Measurements from ENCODE around the gene FAM168A.

- TF ChIP-seq NR3C1 (CRISPR knock-in tag; conservative IDR thresholded peaks at IDR 0.05; ENCODE audit: low read depth) (no peak), USF2 (CRISPR knock-in tag; IDR thresholded peaks at IDR 0.05) (no peak), ATF3 (CRISPR knock-in tag; conservative IDR thresholded peaks at IDR 0.05) (no peak), NR2C2 (CRISPR knock-in tag; IDR thresholded peaks at IDR 0.05) (no peak), OVOL2 (CRISPR knock-in tag; IDR thresholded peaks at IDR 0.05; ENCODE audit: borderline replicate concordance) (no peak), TEAD4 (CRISPR knock-in tag; IDR thresholded peaks at IDR 0.05) (no peak), CREB1 (CRISPR knock-in tag; IDR thresholded peaks at IDR 0.05) (no peak), SMAD4 (CRISPR knock-in tag; IDR thresholded peaks at IDR 0.05) (no peak)
- TF ChIP-seq, protein P1, sequence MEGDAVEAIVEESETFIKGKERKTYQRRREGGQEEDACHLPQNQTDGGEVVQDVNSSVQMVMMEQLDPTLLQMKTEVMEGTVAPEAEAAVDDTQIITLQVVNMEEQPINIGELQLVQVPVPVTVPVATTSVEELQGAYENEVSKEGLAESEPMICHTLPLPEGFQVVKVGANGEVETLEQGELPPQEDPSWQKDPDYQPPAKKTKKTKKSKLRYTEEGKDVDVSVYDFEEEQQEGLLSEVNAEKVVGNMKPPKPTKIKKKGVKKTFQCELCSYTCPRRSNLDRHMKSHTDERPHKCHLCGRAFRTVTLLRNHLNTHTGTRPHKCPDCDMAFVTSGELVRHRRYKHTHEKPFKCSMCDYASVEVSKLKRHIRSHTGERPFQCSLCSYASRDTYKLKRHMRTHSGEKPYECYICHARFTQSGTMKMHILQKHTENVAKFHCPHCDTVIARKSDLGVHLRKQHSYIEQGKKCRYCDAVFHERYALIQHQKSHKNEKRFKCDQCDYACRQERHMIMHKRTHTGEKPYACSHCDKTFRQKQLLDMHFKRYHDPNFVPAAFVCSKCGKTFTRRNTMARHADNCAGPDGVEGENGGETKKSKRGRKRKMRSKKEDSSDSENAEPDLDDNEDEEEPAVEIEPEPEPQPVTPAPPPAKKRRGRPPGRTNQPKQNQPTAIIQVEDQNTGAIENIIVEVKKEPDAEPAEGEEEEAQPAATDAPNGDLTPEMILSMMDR (IDR thresholded peaks at IDR 0.05), result no peak
- TF ChIP-seq, protein P2, sequence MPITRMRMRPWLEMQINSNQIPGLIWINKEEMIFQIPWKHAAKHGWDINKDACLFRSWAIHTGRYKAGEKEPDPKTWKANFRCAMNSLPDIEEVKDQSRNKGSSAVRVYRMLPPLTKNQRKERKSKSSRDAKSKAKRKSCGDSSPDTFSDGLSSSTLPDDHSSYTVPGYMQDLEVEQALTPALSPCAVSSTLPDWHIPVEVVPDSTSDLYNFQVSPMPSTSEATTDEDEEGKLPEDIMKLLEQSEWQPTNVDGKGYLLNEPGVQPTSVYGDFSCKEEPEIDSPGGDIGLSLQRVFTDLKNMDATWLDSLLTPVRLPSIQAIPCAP (CRISPR knock-in tag; IDR thresholded peaks at IDR 0.05), result no peak
- TF ChIP-seq, protein P3, sequence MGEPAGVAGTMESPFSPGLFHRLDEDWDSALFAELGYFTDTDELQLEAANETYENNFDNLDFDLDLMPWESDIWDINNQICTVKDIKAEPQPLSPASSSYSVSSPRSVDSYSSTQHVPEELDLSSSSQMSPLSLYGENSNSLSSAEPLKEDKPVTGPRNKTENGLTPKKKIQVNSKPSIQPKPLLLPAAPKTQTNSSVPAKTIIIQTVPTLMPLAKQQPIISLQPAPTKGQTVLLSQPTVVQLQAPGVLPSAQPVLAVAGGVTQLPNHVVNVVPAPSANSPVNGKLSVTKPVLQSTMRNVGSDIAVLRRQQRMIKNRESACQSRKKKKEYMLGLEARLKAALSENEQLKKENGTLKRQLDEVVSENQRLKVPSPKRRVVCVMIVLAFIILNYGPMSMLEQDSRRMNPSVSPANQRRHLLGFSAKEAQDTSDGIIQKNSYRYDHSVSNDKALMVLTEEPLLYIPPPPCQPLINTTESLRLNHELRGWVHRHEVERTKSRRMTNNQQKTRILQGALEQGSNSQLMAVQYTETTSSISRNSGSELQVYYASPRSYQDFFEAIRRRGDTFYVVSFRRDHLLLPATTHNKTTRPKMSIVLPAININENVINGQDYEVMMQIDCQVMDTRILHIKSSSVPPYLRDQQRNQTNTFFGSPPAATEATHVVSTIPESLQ (CRISPR knock-in tag; IDR thresholded peaks at IDR 0.05), result no peak
- TF ChIP-seq, protein P4, sequence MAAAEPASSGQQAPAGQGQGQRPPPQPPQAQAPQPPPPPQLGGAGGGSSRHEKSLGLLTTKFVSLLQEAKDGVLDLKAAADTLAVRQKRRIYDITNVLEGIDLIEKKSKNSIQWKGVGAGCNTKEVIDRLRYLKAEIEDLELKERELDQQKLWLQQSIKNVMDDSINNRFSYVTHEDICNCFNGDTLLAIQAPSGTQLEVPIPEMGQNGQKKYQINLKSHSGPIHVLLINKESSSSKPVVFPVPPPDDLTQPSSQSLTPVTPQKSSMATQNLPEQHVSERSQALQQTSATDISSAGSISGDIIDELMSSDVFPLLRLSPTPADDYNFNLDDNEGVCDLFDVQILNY (CRISPR knock-in tag; IDR thresholded peaks at IDR 0.05), result no peak
- TF ChIP-seq, protein P5, sequence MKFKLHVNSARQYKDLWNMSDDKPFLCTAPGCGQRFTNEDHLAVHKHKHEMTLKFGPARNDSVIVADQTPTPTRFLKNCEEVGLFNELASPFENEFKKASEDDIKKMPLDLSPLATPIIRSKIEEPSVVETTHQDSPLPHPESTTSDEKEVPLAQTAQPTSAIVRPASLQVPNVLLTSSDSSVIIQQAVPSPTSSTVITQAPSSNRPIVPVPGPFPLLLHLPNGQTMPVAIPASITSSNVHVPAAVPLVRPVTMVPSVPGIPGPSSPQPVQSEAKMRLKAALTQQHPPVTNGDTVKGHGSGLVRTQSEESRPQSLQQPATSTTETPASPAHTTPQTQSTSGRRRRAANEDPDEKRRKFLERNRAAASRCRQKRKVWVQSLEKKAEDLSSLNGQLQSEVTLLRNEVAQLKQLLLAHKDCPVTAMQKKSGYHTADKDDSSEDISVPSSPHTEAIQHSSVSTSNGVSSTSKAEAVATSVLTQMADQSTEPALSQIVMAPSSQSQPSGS (CRISPR knock-in tag; IDR thresholded peaks at IDR 0.05; ENCODE audit: borderline replicate concordance, low read depth), result no peak
- TF ChIP-seq, protein P6, sequence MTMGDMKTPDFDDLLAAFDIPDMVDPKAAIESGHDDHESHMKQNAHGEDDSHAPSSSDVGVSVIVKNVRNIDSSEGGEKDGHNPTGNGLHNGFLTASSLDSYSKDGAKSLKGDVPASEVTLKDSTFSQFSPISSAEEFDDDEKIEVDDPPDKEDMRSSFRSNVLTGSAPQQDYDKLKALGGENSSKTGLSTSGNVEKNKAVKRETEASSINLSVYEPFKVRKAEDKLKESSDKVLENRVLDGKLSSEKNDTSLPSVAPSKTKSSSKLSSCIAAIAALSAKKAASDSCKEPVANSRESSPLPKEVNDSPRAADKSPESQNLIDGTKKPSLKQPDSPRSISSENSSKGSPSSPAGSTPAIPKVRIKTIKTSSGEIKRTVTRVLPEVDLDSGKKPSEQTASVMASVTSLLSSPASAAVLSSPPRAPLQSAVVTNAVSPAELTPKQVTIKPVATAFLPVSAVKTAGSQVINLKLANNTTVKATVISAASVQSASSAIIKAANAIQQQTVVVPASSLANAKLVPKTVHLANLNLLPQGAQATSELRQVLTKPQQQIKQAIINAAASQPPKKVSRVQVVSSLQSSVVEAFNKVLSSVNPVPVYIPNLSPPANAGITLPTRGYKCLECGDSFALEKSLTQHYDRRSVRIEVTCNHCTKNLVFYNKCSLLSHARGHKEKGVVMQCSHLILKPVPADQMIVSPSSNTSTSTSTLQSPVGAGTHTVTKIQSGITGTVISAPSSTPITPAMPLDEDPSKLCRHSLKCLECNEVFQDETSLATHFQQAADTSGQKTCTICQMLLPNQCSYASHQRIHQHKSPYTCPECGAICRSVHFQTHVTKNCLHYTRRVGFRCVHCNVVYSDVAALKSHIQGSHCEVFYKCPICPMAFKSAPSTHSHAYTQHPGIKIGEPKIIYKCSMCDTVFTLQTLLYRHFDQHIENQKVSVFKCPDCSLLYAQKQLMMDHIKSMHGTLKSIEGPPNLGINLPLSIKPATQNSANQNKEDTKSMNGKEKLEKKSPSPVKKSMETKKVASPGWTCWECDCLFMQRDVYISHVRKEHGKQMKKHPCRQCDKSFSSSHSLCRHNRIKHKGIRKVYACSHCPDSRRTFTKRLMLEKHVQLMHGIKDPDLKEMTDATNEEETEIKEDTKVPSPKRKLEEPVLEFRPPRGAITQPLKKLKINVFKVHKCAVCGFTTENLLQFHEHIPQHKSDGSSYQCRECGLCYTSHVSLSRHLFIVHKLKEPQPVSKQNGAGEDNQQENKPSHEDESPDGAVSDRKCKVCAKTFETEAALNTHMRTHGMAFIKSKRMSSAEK (CRISPR knock-in tag; IDR thresholded peaks at IDR 0.05; ENCODE audit: borderline replicate concordance), result no peak
Measured at GRCh38 chr11:73584831-73585230, 13.1 kb downstream of the FAM168A start.
